Stimulated activated CD4-positive, alpha-beta T cell treated with anti-CD3 and anti-CD28 coated beads, TNF-alpha, amount 100 ng/mL, for 24 hours (primary cell): ENCODE results near the gene TAF1B.
A peak's percentile ranks its signal among the peaks of the same experiment; 100 is the strongest.

Source experiments
- DNase-seq, 3 experiments: peaks; one replicate each; pipeline ENCODE4 v3.0.0-alpha.2; 2020; ENCODE audit warnings: low read depth in 3 of 3

TAF1B gene

DNA sequence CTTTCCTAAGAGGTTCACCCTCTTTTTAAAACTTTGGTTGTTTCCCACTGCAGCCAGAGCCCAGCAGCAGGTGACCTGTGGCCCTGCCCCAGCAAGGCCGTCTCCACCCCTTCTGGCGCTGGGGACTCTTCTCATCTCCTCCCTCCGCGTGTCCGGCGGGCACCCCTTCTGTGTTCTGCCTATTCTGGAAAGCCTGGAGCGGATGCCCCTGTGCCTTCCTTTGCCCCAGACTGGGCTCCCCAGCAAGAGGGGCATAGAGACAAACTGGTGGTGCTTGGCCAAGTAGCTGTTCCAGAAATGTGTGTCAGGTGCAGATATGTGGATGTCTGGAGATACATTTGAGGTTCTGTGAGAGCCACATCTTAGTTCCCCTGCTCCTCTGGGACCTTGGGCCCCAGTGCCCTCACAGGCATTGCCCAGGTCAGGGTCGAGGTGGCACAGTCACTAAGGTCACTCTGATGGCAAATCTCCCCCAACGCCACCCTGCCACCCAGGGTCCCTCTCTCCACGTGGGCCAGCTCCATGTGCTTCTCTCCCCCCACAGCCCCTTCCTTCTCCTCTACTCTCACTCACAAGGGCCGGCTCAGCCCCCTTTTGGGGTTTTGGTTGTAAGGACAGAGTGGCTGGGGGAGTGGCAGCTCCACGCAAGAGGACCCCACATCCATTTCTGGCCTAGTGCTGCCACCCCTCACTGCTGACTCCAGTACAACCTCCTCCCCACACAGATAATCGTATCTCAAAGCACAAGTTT, 35.5 kb upstream of the TAF1B start:
- DNase-seq = no peak

DNA sequence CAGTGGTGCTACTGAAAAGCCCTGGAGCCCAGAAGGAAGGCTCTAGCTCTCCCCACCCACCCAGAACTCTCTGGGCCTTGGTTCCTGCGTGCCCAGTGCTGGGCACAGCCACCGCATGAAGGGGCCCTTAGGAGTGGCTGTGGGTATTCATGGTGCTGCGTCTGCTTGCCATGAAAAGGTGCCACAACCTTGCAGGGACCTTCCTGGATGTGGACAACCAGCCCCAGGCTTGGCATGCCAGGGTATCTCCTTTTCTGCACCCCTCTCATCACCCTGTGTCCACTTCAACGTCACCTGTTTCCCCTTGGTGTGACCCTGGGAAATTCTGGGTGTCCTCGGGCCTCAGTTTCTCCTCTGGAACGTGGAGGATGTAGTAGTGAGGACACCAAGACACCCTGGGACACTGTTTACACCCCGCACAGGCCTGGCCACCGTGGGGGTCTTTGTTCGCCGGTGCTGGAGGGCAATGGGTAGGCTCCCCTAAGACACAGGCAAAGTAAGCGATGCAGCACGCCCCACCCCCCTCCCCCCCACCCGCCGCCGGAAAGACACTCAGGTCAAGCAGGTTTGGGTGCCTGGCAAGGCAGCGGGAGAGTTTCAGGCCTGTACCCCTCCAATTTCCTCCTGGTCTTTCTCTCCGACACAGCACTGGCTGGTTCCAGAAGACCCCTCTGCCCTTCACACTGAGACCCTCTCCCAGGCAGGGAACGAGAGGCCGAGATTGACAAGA, 34.8 kb upstream of the TAF1B start:
- DNase-seq = no peak

DNA sequence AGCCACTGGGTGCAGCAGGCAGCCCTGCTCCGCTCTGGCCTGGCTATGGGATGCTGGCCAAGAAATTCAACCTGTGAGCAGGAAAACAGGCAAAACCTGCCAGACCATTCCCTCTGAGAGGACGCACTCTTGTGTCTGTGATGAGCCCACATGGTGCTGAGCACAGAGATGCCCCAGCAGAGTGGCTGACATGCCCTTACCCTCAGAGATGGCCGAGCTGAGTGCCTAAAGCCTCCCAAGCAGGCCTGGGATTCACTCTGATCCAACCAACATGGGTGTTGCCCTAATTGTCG, 34.3 kb upstream of the TAF1B start:
- DNase-seq = no peak

DNA sequence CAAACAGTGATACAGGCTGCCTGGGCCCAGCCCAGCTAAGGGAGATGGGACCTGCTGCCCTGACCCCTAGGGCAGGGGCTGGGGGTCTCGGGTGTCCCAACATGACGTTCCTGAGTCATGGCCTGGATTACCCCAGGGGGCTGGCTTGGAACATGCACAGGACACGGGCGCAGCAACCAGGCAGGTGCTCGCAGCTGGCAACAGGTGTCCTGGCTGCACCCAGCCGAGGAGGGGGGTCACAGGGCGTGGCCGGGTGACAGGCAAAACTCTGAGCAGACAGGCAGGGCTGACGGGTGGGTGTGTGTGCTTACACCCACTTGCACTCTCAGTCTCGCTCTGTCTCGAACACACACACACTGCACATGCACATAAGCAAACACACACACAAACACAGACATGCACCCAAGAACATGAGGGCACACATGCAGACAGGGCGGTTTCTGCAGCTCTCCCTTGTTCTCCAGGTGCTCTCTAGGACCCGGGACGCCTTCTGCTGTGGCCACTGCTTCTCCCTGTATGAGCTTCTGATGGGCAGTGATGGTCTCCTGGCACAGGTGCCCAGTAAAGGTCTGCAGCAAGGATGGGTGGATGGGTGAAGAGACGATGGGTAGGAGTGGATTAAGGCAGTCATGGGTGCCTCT, 33.7 kb upstream of the TAF1B start:
- no peak for DNase-seq

DNA sequence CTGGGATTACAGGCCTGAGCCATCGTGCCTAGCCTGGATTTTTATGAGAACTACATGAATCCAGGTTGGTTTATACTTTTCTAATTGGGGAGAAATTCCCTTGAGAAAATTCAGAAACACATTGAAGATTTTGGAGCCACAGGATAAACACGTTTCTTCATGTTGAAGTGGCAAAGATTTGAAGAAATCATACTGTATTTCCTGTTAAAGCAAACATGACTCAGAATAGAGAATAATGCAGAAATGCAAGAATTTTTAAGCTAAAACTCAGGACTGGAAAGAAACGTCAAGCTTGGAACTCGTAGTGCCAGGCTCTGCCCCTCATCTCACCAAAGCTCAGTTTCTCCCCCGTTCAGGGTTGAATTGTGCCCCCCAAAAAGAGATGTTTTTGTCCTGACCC, 32.1 kb upstream of the TAF1B start:
- DNase-seq = no peak

DNA sequence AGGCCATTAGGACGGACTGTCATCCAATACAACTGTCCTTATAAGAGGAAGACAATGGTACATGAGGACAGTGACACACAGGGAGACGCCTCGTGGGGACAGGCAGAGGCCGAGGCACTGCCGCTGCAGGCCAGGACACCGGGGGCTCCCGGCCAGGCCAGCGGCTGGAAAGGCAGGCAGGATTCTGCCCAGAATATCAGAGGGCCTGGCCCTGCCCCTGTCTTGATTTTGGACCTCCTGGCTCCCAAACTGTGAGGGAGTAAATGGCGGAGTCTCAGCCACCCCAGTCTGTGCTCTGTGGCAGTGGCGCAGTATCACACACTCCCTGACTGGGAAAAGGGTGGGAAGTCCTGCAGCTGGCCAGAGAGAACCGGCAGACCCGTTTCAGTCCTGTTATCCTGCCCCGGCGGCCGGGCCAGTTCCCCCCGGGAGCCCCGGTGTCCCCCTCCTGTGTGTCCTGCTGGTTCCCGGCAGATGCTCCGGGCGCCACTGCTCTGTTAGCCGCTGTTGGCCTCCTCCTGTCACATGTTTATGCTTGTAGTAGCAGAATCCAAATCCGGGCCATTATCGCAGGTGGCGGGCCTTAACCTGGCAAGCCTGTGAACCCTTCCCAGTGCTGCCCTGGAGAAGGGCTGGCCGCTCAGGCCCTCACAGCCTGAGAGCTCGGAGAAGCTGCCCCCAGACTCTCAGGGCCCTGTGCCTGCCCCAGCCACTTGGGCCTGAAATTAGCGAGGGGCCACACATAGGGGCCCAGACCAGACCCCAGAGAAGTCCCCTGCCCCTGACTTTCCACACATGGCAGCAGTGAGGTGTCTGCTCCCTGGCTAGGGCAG, 31.4 kb upstream of the TAF1B start:
- no peak for DNase-seq

DNA sequence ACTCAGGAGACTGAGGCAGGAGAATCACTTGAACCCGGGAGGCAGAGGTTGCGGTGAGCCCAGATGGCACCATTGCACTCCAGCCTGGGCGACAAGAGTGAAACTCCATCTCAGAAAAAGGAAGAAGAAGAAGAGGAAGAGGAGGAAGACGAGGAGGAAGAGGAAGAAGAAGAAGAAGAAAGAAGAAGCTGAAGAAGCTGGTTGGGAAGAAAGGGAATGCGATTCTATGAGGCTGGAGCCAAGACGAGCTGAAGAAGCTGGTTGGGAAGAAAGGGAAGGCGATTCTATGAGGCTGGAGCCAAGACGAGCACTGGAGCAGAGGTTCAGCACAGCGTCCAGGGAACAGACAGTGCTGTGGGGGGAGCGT, 30.3 kb upstream of the TAF1B start:
- DNase-seq = no peak

DNA sequence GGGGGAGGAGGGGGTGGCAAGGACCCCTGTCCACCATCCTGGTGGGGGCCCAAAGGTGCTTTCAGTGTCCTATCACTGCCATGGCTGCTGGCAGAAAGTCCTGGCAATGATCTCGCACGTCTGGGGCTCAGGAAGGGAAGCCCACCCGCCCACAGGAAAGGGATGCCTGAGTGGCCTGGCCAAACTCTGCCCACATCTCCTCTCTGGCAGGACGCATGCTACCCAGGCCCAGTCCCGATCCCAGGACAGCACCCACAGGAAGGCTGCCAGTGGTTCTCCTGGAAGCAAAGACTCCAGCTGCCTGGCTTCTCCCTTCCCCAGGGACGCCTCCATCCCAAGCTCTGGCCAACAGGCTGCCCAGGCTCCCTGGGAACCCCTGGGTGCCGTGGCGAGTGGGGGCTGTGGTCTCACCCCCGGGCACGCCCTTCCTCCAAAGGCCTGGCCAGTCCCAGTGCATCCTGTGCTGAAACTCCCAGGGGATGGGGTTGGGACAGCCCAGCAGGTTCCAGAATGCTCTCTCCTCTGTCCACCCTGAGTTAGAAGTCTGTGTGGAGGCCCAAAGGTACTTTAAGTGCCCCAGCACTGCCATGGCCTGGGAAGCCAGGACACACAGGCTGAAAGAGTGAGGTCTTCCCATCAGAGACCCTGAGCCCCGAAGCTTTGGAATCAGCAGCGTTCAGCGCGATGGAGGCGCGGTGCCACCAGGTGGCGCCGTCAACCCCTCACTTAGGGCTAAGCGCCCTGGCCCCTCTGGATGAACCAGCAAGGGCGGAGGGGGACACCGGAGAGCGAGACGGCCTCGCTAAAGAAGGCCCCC, 29.8 kb upstream of the TAF1B start:
- DNase-seq = peak; percentile 49 to 67 (median 57)

DNA sequence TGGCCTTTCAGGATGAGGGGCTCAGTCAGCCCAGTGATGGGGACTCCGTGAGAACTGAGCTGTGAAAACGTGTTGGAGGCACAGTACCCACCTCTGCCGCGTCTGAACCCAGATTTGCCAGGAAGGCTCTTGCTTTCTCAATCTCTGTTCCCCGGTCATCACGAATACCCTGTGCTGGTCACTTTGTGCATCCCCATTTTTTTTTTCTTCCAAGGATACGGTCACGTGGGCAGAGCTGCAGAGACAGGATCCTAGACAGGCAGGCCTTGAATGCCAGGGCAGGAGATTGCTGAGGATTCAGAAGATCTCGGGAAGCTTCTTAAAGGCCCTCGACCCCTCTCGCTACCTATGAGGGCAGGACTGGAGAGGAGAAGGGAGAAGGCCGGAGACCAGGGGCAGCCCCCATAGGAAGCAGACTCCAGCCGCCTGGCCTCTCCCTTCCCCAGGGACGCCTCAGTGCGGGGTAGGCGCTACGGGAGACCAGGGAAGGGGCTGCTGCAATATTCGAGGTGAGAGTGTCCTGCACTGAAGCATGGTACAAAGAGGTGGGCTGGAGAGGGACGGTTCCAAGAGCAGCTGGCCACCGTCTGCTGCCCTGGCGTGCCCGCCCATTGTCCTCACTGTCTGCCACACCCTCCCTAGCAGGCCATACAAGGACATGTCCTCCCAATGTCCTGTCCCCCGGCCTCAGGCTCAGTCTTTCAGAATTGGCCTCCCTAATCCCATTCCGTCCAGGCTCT, 29.0 kb upstream of the TAF1B start:
- DNase-seq = no peak

DNA sequence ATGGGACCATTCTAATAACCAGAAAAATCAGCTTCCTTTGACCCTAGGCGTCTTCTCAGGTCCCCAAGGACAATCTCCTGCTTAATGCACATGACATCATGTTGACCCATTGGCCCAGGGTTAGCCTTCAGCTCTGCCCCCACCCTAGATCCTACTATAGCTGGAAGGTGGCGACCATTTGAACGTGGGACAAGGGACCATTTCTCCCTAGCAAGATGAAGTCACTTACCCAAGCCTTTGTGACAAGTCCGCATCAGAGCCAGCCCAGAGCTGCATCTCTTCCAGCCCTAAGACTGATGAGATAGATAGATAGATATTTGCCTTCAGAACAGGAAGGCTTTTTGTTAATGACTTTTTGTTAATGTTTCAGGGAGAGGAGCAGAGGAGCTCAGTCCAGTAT, 28.2 kb upstream of the TAF1B start:
- DNase-seq = no peak

DNA sequence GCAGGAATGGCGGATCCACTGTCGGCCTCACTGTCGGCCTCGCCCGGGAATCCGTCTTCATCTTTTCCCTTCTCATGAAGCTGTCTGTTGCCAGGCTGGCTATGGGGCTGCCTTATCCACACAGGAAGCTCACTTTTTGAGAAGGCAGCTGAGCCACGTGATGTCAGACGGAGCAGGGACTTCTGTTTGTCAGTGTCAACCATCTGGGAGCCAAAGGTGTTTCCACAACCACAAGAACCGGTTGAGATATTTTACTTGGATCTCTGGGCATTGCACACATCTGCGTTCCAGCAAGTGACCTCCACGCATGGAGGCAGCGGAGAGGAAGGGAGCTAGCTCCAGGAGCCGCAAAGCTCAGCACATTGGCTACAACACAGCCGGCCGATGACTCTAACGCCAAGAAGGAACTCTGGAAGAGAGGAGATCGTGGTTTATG, 27.4 kb upstream of the TAF1B start:
- no peak for DNase-seq

DNA sequence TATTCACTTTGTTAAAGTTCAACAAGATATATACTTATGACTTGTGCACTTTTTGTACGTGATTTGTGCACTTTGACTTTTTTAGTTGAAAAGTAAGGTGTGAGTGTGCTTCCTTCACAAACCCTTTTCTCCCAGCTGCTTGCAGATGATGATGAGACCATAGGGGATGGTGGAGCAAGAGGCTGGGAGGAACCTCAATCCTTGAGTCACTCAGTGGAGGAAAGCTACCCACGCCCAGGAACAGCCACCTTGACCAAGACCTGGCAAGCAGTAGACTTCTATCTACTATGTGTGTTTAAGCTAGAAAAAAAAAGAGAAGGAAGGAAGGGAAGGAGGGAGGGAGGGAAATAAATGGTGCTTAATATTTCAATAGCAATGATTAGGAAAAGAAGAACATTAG, 25.2 kb upstream of the TAF1B start:
- DNase-seq = no peak

DNA sequence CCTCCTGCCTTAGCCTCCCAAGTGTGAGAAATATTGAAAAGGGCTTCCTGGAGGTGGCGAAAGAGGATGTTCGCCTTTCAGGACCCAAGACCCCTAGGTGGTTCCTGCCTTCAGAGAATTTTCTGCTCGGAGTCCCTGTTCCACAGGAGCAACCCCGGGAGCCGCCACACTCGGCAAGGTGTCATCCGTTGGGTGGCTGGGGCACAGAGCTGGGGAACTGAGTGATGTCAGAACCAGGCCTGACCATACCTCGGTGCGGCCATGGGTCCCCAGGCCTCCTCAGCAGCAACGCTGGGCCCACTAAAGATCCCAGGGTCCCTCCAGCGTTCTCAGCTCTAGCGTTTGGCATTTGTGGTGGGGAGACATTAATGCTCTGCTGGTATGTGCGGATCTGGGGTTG, 23.7 kb upstream of the TAF1B start:
- no peak for DNase-seq

DNA sequence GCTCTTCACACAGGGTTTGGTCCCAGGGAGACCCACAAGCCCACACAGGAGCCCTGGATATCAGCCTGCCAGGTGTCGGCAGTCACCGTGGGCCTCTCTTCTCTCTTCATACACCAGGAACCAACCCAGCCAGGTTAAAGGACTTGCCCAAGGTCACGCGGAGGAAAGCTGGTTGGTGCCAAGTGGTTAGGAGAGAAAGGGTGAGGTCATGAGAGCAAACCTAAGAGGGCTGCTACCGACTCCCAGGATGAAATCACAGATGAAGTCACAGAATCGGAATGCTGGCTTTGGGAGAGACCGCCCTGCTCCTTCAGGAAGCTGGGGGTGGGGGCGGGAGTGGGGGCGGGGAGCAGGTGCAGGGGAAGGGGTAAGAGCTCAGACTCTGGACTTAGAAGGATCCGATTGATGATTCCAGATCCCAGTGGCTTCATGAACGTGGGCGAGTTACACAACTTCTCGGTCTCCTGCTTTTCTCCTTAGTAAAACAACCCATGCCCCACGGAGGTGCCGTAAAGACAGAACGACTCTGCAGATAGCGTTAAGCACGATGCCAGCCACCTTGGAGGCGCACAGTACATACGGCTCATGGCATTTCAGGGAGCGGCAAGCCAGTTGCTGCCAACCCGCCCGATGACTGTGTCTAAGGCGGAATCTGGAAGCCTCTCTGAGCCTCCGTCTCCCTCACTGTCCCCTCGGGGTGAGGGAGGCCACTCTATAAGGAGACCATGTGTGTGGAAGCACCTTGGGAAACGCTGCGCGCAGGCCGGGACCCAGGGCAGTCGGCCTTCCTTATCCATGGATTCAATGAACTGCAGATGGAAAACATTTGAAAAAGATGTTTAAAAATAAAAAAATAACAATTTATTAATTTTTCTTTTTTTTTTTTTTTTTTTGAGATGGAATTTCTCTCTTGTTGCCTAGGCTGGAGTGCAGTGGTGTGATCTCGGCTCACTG, 23.0 kb upstream of the TAF1B start:
- no peak for DNase-seq

DNA sequence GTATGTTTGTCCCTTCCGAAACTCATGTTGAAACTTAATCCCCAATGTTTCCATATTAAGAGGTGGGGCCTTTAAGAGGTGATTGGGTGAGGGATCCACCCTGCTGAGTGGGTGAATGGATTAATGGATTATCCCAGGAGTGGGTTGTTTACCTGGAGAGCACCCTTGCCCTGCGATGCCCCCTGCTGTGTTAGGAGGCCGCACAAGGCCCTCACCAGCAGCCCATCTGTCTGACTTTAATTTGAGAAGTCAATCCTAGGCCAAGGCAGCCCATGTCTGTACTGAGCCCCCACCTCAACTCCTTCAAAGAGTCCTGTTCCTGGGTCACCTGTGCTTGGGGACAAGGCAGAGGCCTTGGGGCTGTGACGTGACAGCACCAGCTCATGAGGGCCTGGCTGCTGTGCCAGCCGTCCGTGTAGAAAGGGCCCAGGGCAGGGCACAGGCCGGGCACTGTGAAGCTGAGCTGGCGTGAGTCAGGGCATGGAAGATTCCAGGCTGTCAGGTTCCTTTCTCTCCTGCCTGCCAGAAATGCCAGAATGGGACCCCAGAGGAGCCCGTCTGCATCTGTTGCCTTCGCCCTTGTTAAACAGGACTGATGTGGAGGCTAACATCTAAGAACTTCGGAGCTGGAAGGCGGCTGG, 21.3 kb upstream of the TAF1B start:
- DNase-seq = no peak

DNA sequence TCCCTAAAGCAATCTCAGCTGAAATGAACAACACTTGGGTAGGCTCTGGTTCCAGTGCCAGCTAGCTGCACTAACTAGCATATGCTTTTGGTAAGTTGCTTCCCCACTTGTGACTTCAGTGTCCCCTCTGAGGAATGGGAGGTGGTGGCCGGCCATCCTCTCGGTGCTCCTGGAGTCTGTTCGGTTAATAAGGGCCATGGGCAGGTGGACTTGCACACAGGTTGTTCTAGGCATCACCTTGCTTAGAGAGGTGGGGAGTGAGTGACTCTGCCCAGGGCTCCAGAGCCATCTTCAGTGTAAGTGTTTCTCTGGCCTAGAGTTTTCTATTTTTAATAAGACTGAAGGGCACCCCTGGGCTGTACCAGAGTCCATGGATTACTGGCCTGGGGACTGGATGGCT, 18.8 kb upstream of the TAF1B start:
- DNase-seq = no peak

DNA sequence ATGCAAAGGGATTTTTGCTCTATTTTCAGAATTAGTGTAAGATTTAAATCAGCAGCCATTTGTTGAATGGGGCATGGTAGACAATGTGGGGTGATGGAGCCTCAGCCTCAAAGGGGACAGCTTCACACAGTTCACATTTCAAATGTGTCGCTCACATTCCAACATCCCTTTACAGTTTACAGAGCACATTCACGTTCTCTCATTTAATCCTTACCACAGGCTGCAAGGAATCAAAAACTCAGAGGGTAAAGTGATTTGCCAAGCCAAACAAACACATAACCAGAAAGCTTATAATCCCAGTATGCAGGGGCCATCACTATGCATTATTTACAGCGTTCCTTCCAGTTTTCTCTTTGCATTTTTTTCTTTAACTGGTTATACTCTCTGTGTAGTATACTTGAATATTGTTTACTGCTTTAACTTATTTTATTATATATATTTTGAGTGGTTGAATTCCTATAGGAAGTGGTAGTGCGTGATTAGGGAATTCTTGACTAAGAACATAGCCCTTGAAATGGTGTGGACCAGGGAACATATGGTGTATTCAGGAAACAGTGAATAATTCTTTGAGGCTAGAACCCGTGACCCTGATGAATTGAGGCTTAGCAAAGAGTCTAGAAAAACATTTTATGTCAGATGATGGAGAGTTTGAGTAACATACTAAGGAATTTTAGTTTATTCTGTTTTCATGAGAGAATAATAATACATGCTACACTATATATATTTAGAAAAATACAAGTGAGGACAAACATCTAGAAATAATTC, 18.1 kb upstream of the TAF1B start:
- DNase-seq = no peak

DNA sequence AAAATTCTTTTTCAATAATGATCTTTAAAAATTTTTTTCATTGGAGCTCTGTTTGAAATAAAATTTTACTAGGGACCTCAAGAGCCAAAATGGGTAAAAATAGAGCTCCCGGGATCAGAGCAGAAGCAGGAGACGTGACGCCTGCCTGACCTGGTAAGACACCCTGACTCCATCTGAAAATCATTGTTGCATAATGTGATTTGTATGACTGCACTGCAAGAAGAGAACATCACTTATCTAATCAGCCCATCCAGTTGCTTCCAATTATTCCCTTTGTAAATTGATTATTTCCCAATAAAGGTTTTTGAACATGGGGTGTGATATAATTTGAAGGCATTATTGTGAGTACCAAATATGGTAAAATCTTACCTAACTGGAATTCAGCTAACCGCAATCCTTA, 17.1 kb upstream of the TAF1B start:
- DNase-seq = no peak
